DND-41 (cell line): ENCODE measurements around the gene CDH3.

ENCODE experiments used
- ATAC-seq: fragments of 200-7000 bp; cut with Tn5 transposase; 3 replicates; pipeline ENCODE4 v1.9.1; 2021; ENCODE audit warnings: low read depth; ENCODE audit not compliant: insufficient read depth
- DNase-seq: peaks from one replicate; pipeline ENCODE4 v3.0.0-alpha.2; 2020
- H2AFZ ChIP-seq: 2 replicates; pipeline ENCODE4 v1.6.0; 2012; ENCODE audit warnings: low read depth, low read length
- H3K27ac ChIP-seq: 2 replicates; pipeline ENCODE4 v1.5.1; 2012; ENCODE audit warnings: low read length, inconsistent platforms
- H3K27me3 ChIP-seq: fragments of 200-600 bp; sonication (generic); 2 replicates; pipeline ENCODE4 v1.6.0; 2012; ENCODE audit warnings: low read length, mild to moderate bottlenecking, inconsistent platforms; ENCODE audit not compliant: insufficient read depth, poor library complexity
- H3K36me3 ChIP-seq: 2 replicates; pipeline ENCODE4 v1.5.1; 2012; ENCODE audit warnings: low read length, inconsistent platforms; ENCODE audit not compliant: insufficient read depth
- H3K4me1 ChIP-seq: 2 replicates; pipeline ENCODE4 v1.5.1; 2012; ENCODE audit warnings: mild to moderate bottlenecking, low read length; ENCODE audit not compliant: insufficient read depth
- H3K4me2 ChIP-seq: 2 replicates; pipeline ENCODE4 v1.6.0; 2012; ENCODE audit warnings: mild to moderate bottlenecking, moderate library complexity, low read length, inconsistent platforms; ENCODE audit not compliant: insufficient read depth
- H3K4me3 ChIP-seq, 2 experiments: fragments of 200-600 bp in 1 of 2; shearing (Covaris generic) in 1 of 2; 2 replicates each; pipeline ENCODE4 v1.5.1; 2012 to 2016; ENCODE audit warnings: inconsistent platforms in 2 of 2, low read length in 2 of 2, mild to moderate bottlenecking in 2 of 2, low read depth in 1 of 2, moderate library complexity in 1 of 2
- H3K79me2 ChIP-seq: 2 replicates; pipeline ENCODE4 v1.6.0; 2012; ENCODE audit warnings: low read length, inconsistent platforms; ENCODE audit not compliant: insufficient read depth
- H3K9ac ChIP-seq: 2 replicates; pipeline ENCODE4 v1.6.0; 2012; ENCODE audit warnings: low read depth, mild to moderate bottlenecking, inconsistent platforms, low read length, moderate library complexity
- H3K9me3 ChIP-seq: 2 replicates; pipeline ENCODE4 v1.5.1; 2012; ENCODE audit warnings: low read length, moderate library complexity, mild to moderate bottlenecking, inconsistent platforms; ENCODE audit not compliant: insufficient read depth, severe bottlenecking
- H4K20me1 ChIP-seq: 2 replicates; pipeline ENCODE4 v1.6.0; 2012; ENCODE audit warnings: low read length; ENCODE audit not compliant: insufficient read depth
- CTCF ChIP-seq: IDR thresholded peaks from 2 replicates; pipeline ENCODE4 v1.5.1; 2012; ENCODE audit warnings: borderline replicate concordance, low read length, moderate library complexity, mild to moderate bottlenecking; ENCODE audit not compliant: poor library complexity, severe bottlenecking; ENCODE audit errors: extremely low read depth
- EZH2 ChIP-seq: IDR thresholded peaks from 3 replicates; pipeline ENCODE4 v1.6.1; 2012; ENCODE audit warnings: borderline replicate concordance, low read depth, mild to moderate bottlenecking, moderate library complexity, low read length, inconsistent platforms; ENCODE audit not compliant: severe bottlenecking

CDH3 gene

GRCh38 chr16:68642047-68642435, 3.1 kb upstream of the CDH3 start:
- no peak overlapping the region for H3K4me2 ChIP-seq
- H3K9ac ChIP-seq, result no peak overlapping the region
- H3K27ac ChIP-seq, result no peak overlapping the region
- TF ChIP-seq CTCF (no peak), EZH2 (no peak)
- no peaks in the 10 kb centered on the region for H3K36me3 ChIP-seq
- H3K4me1 ChIP-seq, result no peaks in the 10 kb centered on the region
- H3K4me3 ChIP-seq, result no peak overlapping the region
- no peaks in the 10 kb centered on the region for H4K20me1 ChIP-seq
- H3K27me3 ChIP-seq, result no peaks in the 10 kb centered on the region
- no peak for DNase-seq
- ATAC-seq, result no peak
- H3K79me2 ChIP-seq, result no peaks in the 10 kb centered on the region
- H2AFZ ChIP-seq, result no peak overlapping the region
- no peaks in the 10 kb centered on the region for H3K9me3 ChIP-seq

- H3K4me3 ChIP-seq, result no peak overlapping the region
- H3K27me3 ChIP-seq, result peaks cover 2% of the 10 kb centered on the region
- H2AFZ ChIP-seq, result no peak overlapping the region
- H3K27ac ChIP-seq, result no peak overlapping the region
- no peaks in the 10 kb centered on the region for H3K4me1 ChIP-seq
- H3K9me3 ChIP-seq, result no peaks in the 10 kb centered on the region
- H3K4me2 ChIP-seq, result no peak overlapping the region
- H3K36me3 ChIP-seq, result no peaks in the 10 kb centered on the region
- no peak for DNase-seq
- no peak for TF ChIP-seq CTCF
- no peak for TF ChIP-seq EZH2
- no peak overlapping the region for H3K9ac ChIP-seq
- ATAC-seq, result no peak
- no peaks in the 10 kb centered on the region for H3K79me2 ChIP-seq
- no peaks in the 10 kb centered on the region for H4K20me1 ChIP-seq
Observed at GRCh38 chr16:68642436-68643101, 2.5 kb upstream of the CDH3 start.

GRCh38 chr16:68643227-68643626, 1.9 kb upstream of the CDH3 start:
- H3K4me2 ChIP-seq, result no peak overlapping the region
- DNase-seq (no peak), ATAC-seq (no peak)
- H3K27me3 ChIP-seq, result peaks cover 7% of the 10 kb centered on the region
- no peaks in the 10 kb centered on the region for H4K20me1 ChIP-seq
- H3K4me3 ChIP-seq, result no peak overlapping the region
- no peaks in the 10 kb centered on the region for H3K36me3 ChIP-seq
- H3K9me3 ChIP-seq, result no peaks in the 10 kb centered on the region
- no peak overlapping the region for H3K27ac ChIP-seq
- no peaks in the 10 kb centered on the region for H3K79me2 ChIP-seq
- H3K4me1 ChIP-seq, result no peaks in the 10 kb centered on the region
- TF ChIP-seq EZH2, result no peak
- no peak for TF ChIP-seq CTCF
- no peak overlapping the region for H2AFZ ChIP-seq
- H3K9ac ChIP-seq, result no peak overlapping the region
